Stimulated activated CD8-positive, alpha-beta memory T cell treated with anti-CD3 and anti-CD28 coated beads, Interleukin-2, amount 100 ng/mL, for 48 hours (primary cell): ENCODE data around the gene AMOTL1.
"Not testable (repeated sequence)": the region's sequence is repeated elsewhere in the genome, so short reads cannot be mapped to it uniquely, and the experiment has no call there.

Source experiments
- DNase-seq, 2 donors: peaks; one replicate each; pipeline ENCODE4 v3.0.0-alpha.2; 2020; ENCODE audit warnings: low read depth in 2 of 2

The AMOTL1 gene

GRCh38 chr11:94794287-94795168, 26.4 kb downstream of the AMOTL1 start:
- no peak for DNase-seq

GRCh38 chr11:94795476-94796189, 27.5 kb downstream of the AMOTL1 start:
- no peak for DNase-seq

- no peak for DNase-seq
Observed at GRCh38 chr11:94796190-94796580, 28.0 kb downstream of the AMOTL1 start.

- DNase-seq: no peak
Observed at GRCh38 chr11:94796863-94797262, 28.7 kb downstream of the AMOTL1 start.

DNA sequence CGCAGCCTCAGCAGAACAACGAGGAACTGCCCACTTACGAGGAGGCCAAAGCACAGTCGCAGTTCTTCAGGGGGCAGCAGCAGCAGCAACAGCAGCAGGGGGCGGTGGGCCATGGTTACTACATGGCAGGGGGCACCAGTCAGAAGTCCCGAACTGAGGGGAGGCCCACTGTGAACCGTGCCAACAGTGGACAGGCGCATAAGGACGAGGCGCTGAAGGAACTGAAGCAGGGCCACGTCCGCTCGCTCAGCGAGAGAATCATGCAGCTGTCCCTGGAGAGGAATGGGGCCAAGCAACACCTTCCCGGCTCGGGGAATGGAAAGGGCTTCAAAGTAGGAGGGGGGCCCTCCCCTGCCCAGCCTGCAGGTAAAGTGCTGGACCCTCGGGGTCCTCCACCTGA, 31.6 kb downstream of the AMOTL1 start:
- no peak for DNase-seq

- no peak for DNase-seq
Observed at GRCh38 chr11:94800414-94800813, 32.3 kb downstream of the AMOTL1 start.

GRCh38 chr11:94801866-94802460, 33.8 kb downstream of the AMOTL1 start:
- DNase-seq: no peak

GRCh38 chr11:94802501-94802900, 34.3 kb downstream of the AMOTL1 start:
- DNase-seq: no peak

- no peak for DNase-seq
Observed at GRCh38 chr11:94803491-94803890, 35.3 kb downstream of the AMOTL1 start.

DNA sequence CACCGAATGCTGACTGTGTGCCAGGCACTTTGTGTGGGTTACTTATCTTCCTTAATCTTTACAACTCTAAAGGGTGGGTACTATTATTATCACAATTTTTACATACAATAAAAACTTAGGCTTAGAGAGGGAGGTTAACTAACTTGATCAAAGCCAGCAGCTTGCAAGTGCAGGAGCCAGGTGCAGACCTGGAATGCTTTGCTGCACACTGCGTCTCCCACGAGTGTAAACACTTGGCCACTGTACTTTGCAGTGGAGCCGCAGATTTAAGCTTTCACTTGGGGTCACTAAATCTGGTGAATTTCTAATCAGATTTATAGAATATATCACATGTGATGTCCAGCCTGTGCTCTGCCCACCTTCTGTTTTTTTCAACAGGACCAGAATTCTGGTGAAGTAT, 36.7 kb downstream of the AMOTL1 start:
- DNase-seq: no peak

GRCh38 chr11:94806014-94806413, 37.9 kb downstream of the AMOTL1 start:
- DNase-seq: no peak

DNA sequence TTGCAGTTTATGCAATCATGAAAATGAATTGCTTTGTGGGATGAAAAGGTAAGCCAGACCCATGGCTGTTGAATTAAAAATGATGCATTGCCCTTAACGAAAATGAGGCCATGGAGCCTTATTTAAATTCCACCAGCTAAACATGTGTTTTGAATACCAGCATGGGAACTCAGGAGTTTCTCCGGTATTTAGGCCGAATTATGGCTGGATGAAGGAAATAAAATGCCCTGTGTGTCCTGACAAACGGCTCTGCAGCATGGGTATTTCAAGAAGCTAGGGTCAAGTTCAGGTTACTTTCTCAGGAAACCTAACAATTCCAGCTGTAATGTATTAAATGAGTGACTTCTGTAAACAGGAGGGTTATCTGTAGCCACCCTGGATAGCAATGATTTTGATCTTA, 38.3 kb downstream of the AMOTL1 start:
- no peak for DNase-seq

DNA sequence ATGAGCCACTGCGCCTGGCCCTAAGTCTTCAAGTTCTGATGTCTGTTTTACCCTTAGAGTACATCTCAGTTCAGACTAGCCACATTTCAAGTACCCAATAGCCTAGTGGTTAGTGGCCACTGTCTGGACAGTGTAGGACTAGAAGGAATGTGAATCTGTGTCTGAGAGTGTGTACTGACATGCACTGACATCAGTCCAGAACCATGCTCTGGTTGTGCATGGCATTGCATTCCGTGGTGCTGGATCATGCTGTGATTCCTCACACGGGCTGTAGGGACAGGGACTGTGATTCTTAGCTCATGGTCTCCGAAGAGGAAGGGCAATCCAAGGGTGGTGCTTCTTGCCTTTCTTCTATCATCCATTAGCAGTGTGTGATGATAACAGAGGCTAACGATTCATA, 41.1 kb downstream of the AMOTL1 start:
- no peak for DNase-seq

GRCh38 chr11:94812724-94813720, 44.9 kb downstream of the AMOTL1 start:
- DNase-seq: not testable (repeated sequence)

DNA sequence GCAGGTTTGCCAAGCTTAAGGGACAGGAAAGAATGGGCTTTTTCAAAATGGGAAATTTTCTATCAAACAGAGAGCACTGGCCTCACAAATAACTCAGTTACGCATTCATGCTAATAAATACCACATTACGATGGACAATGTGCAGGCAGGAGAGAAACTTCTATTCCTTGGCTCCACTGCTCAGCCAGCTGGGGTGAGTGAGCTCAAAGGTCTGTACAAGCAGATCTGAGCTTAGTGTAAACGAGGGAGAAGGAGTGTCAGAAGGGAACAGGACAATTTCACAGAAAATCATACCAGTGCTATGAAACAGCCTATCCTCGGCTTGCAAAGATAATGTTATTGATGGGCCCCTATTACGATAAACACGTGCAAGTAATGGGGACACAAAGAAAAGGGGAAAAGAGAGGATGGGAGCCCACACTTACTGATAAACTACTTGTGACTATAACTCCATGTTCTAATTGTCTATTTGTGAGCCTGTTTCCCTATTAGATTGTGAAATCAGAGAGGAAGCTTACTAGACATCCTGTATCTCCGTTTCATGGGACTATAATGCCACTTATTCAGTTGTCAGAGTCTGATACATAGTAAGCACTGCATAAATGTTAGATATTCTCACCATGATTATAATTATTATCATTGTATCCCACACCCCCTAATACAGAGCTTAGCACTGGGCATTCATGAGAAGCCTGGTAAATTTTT, 46.3 kb downstream of the AMOTL1 start:
- DNase-seq: no peak

DNA sequence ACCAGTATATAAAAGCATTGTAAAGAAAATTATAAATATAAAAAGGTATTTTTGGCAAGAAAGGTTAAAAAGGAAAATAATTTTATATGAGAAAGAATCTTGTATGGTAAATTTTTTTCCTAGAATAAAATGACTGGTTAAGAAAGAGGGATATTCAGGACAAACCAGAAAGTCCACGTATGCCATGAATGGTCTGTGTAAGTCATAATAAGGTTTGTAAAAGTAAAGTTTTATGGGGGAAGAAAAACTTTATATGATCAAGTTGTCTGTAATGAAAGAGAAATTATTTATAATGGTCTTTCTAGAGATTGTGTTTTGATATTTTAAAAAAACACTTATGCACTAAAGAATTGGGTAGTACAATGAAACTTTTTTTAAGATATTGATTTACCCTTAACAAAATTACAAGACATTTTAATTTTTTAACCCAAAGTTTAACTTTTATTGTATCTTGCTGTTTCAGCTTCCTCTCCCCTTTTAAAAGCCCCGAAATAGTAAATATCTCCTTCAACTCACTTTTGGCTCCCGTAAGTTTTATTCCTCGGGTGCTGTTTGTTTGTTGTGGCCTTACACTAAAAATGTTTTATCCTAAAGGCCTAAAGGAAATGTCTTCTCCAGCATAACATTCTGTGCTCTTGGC, 47.7 kb downstream of the AMOTL1 start:
- DNase-seq: no peak

DNA sequence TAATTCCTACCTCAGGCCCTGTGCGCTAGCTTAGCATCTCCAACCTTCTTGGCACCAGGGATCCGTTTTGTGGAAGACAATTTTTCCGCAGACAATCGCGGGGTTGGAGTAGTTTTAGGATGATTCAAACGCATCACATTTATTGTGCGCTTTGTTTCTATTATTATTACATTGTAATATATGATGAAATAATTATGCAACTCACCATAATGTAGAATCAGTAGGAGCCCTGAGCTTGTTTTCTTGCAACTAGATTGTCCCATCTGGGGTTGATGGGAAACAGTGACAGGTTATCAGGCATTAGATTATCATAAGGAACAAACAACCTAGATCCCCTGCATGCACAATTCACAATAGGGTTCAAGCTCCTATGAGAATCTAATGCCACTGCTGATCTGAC, 52.3 kb downstream of the AMOTL1 start:
- DNase-seq: no peak

GRCh38 chr11:94821439-94821838, 53.3 kb downstream of the AMOTL1 start:
- no peak for DNase-seq

DNA sequence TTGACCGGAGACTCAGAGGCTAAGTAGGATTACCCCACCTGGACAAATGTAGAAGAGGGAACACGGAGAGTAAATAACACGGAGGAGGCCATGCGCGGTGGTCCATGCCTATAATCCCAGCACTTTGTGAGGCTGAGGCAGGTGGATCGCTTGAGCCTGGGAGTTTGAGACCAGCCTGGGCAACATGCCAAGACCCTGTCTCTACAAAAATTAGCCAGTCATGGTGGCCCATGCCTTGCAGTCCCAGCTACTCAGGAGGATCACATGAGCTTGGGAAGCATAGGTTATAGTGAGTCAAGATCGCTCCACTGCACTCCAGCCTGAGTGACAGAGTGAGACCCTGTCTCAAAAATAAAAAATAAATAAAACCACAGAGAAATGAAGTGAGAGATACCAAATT, 53.9 kb downstream of the AMOTL1 start:
- no peak for DNase-seq

GRCh38 chr11:94823102-94823732, 55.1 kb downstream of the AMOTL1 start:
- DNase-seq: no peak
